Neural cell (in vitro differentiated cells): ENCODE measurements around the gene PAK3.

ENCODE experiments used
- EP300 ChIP-seq: fragments of 450-650 bp; conservative IDR thresholded peaks from 2 replicates; pipeline ENCODE4 v1.6.1; 2014; ENCODE audit warnings: antibody characterized with exemption, mild to moderate bottlenecking, moderate library complexity; ENCODE audit not compliant: poor library complexity, severe bottlenecking
- EZH2 ChIP-seq: fragments of 200-600, 300-800 bp; shearing (Covaris generic), sonication (generic); IDR thresholded peaks from 2 replicates; pipeline ENCODE4 v1.6.1; 2014; ENCODE audit warnings: antibody characterized with exemption, low read length, borderline replicate concordance, mild to moderate bottlenecking; ENCODE audit not compliant: insufficient read depth, poor library complexity, severe bottlenecking
- POLR2AphosphoS5 ChIP-seq: IDR thresholded peaks from 2 replicates; pipeline ENCODE4 v1.6.1; 2012
- TF ChIP-seq, protein P1 (sequence below): fragments of 450-650 bp; IDR thresholded peaks from 2 replicates; pipeline ENCODE4 v1.5.1; 2014; ENCODE audit warnings: antibody characterized with exemption, mild to moderate bottlenecking, moderate library complexity; ENCODE audit not compliant: poor library complexity, severe bottlenecking

- TF ChIP-seq, protein P1, sequence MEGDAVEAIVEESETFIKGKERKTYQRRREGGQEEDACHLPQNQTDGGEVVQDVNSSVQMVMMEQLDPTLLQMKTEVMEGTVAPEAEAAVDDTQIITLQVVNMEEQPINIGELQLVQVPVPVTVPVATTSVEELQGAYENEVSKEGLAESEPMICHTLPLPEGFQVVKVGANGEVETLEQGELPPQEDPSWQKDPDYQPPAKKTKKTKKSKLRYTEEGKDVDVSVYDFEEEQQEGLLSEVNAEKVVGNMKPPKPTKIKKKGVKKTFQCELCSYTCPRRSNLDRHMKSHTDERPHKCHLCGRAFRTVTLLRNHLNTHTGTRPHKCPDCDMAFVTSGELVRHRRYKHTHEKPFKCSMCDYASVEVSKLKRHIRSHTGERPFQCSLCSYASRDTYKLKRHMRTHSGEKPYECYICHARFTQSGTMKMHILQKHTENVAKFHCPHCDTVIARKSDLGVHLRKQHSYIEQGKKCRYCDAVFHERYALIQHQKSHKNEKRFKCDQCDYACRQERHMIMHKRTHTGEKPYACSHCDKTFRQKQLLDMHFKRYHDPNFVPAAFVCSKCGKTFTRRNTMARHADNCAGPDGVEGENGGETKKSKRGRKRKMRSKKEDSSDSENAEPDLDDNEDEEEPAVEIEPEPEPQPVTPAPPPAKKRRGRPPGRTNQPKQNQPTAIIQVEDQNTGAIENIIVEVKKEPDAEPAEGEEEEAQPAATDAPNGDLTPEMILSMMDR, result no peak
- TF ChIP-seq EZH2 (no peak), POLR2AphosphoS5 (no peak), EP300 (no peak)
Measured at GRCh38 chrX:111123125-111123524, 27.1 kb downstream of the PAK3 start.
